HCT116 (cell line): ENCODE measurements around the gene BRSK2.

Experiments used
- CTCF ChIP-seq, 3 experiments: fragments of 200-600 bp in 1 of 3; sonication (generic) in 1 of 3; IDR thresholded peaks in 2 of 3; conservative IDR thresholded peaks in 1 of 3; 2 replicates each; pipeline ENCODE4 v1.5.1; 2012 to 2017; ENCODE audit warnings: low read depth in 2 of 3, low read length in 2 of 3, antibody characterized with exemption in 1 of 3, borderline replicate concordance in 1 of 3, control low read depth in 1 of 3, mild to moderate bottlenecking in 1 of 3, mixed read lengths in 1 of 3, mixed run types in 1 of 3, moderate library complexity in 1 of 3; ENCODE audit not compliant: insufficient read depth in 1 of 3
- EZH2 ChIP-seq: fragments of 200-600 bp; sonication (generic); IDR thresholded peaks from 2 replicates; pipeline ENCODE4 v1.6.1; 2017; ENCODE audit warnings: antibody characterized with exemption, mixed run types
- RAD21 ChIP-seq: IDR thresholded peaks from 2 replicates; pipeline ENCODE4 v1.6.1; 2012; ENCODE audit warnings: low read depth, mild to moderate bottlenecking
- ZNF274 ChIP-seq: fragments of 200-500 bp; sonication (Bioruptor generic); IDR thresholded peaks from 2 replicates; pipeline ENCODE4 v1.6.1; 2014; ENCODE audit warnings: mild to moderate bottlenecking, low read depth, low read length, inconsistent platforms

DNA sequence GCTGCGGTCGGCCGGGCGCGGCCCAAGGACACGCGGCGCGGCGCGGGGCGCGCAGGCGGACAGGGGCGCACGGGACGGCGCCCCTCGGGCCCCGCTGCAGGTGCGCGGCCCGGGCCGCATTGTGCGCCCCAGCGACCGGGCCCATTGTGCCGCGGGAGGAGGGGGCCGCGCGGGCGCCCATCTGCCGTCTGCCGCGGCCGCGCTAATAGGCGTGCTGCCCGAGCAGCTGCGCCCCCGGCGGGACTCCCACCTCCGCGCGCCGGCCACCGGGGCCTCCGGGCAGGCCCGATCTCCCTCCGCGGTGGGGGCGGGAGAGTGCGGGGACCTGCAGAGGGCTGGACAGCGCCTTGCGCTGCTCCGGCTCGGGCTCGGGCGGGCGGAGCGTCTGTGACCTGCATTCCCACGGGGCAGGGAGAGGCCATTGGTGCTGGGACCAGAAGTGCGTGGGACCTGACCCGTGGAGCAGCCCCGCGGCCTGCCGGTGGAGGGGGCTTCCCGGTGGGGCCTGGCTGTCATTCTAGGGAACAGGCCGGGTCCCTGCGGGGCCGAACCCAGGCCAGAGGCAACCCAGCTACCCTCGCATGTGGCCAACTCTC is 933 bp downstream of the BRSK2 start:
- TF ChIP-seq ZNF274 (no peak), CTCF (IDR thresholded peaks at IDR 0.05 in 2 of 3, conservative IDR thresholded peaks at IDR 0.05 in 1 of 3; ENCODE audit: borderline replicate concordance in 1 of 3, insufficient read depth in 1 of 3, low read depth in 2 of 3, low read length in 2 of 3) (no peak), EZH2 (no peak), RAD21 (no peak)
